ACC112 (cell line): ENCODE results near the gene NRG2.

Experiments used
- H2AFZ ChIP-seq: fragments of 200-600 bp; sonication (generic); one replicate; pipeline ENCODE4 v1.6.0; 2017; ENCODE audit warnings: antibody characterized with exemption, low read length; ENCODE audit not compliant: unreplicated experiment
- H3K27ac ChIP-seq: fragments of 200-600 bp; sonication (generic); 2 replicates; pipeline ENCODE4 v1.5.1; 2014; ENCODE audit warnings: low read depth, mild to moderate bottlenecking, antibody characterized with exemption, low read length, moderate library complexity
- H3K27me3 ChIP-seq: fragments of 200-600 bp; sonication (generic); 2 replicates; pipeline ENCODE4 v1.6.1; 2014; ENCODE audit warnings: mild to moderate bottlenecking, antibody characterized with exemption, low read length, moderate library complexity, mixed read lengths; ENCODE audit not compliant: insufficient read depth
- H3K36me3 ChIP-seq: fragments of 200-600 bp; sonication (generic); 2 replicates; pipeline ENCODE4 v1.6.1; 2016; ENCODE audit warnings: mild to moderate bottlenecking, antibody characterized with exemption, low read length, moderate library complexity, mixed read lengths; ENCODE audit not compliant: insufficient read depth
- H3K4me1 ChIP-seq: fragments of 200-600 bp; sonication (generic); one replicate; pipeline ENCODE4 v1.6.1; 2016; ENCODE audit warnings: low read length, mixed read lengths; ENCODE audit not compliant: insufficient read depth, unreplicated experiment, control insufficient read depth
- H3K4me3 ChIP-seq: fragments of 200-600 bp; sonication (generic); 2 replicates; pipeline ENCODE4 v1.5.1; 2014; ENCODE audit warnings: mild to moderate bottlenecking, low read depth, low read length
- H3K79me2 ChIP-seq: fragments of 200-600 bp; sonication (generic); one replicate; pipeline ENCODE4 v1.6.0; 2016; ENCODE audit warnings: low read length; ENCODE audit not compliant: control insufficient read depth, unreplicated experiment, insufficient read depth

The NRG2 gene

GRCh38 chr5:140013536-140013935 lies 29.6 kb downstream of the NRG2 start:
- no peak overlapping the region for H3K4me3 ChIP-seq
- H3K27me3 ChIP-seq = peaks cover 71% of the 10 kb centered on the region
- H3K27ac ChIP-seq = no peak overlapping the region
- H3K79me2 ChIP-seq = no peaks in the 10 kb centered on the region
- no peaks in the 10 kb centered on the region for H3K36me3 ChIP-seq
- H2AFZ ChIP-seq = no peak overlapping the region
- no peaks in the 10 kb centered on the region for H3K4me1 ChIP-seq

GRCh38 chr5:140012443-140012842 lies 30.7 kb downstream of the NRG2 start:
- no peaks in the 10 kb centered on the region for H3K79me2 ChIP-seq

GRCh38 chr5:140011297-140011802 lies 31.7 kb downstream of the NRG2 start:
- Histone ChIP-seq H3K27ac (no peak overlapping the region), H3K79me2 (no peaks in the 10 kb centered on the region), H3K27me3 (peaks cover 72% of the 10 kb centered on the region), H3K4me3 (no peak overlapping the region), H2AFZ (no peak overlapping the region), H3K4me1 (no peaks in the 10 kb centered on the region), H3K36me3 (no peaks in the 10 kb centered on the region)

More at GRCh38 chr5:140012443-140012842, 30.7 kb downstream of the NRG2 start:
- Histone ChIP-seq H3K4me1 (no peaks in the 10 kb centered on the region), H3K36me3 (no peaks in the 10 kb centered on the region), H3K27me3 (peaks cover 72% of the 10 kb centered on the region), H3K4me3 (no peak overlapping the region), H2AFZ (no peak overlapping the region), H3K27ac (no peak overlapping the region)

GRCh38 chr5:140010798-140011197 lies 32.3 kb downstream of the NRG2 start:
- H3K27ac ChIP-seq = no peak overlapping the region
- peaks cover 75% of the 10 kb centered on the region for H3K27me3 ChIP-seq

GRCh38 chr5:140007311-140007710 lies 35.8 kb downstream of the NRG2 start:
- H3K27ac ChIP-seq = no peak overlapping the region
- no peak overlapping the region for H2AFZ ChIP-seq
- no peaks in the 10 kb centered on the region for H3K4me1 ChIP-seq
- H3K36me3 ChIP-seq = no peaks in the 10 kb centered on the region
- H3K79me2 ChIP-seq = no peaks in the 10 kb centered on the region
- H3K4me3 ChIP-seq = no peak overlapping the region
- peaks cover 88% of the 10 kb centered on the region for H3K27me3 ChIP-seq

More at GRCh38 chr5:140010798-140011197, 32.3 kb downstream of the NRG2 start:
- Histone ChIP-seq H3K36me3 (no peaks in the 10 kb centered on the region), H3K4me3 (no peak overlapping the region), H2AFZ (no peak overlapping the region), H3K79me2 (no peaks in the 10 kb centered on the region), H3K4me1 (no peaks in the 10 kb centered on the region)

GRCh38 chr5:140005145-140005591 lies 37.9 kb downstream of the NRG2 start:
- no peak overlapping the region for H2AFZ ChIP-seq
- H3K27ac ChIP-seq = no peak overlapping the region
- no peaks in the 10 kb centered on the region for H3K79me2 ChIP-seq
- no peak overlapping the region for H3K4me3 ChIP-seq
- H3K36me3 ChIP-seq = no peaks in the 10 kb centered on the region
- no peaks in the 10 kb centered on the region for H3K4me1 ChIP-seq
- peaks cover 93% of the 10 kb centered on the region for H3K27me3 ChIP-seq

- H3K79me2 ChIP-seq = no peaks in the 10 kb centered on the region
- H3K27me3 ChIP-seq = peaks cover 94% of the 10 kb centered on the region
- no peak overlapping the region for H3K4me3 ChIP-seq
- H3K36me3 ChIP-seq = no peaks in the 10 kb centered on the region
- H3K4me1 ChIP-seq = no peaks in the 10 kb centered on the region
- H3K27ac ChIP-seq = no peak overlapping the region
- H2AFZ ChIP-seq = no peak overlapping the region
Measured at GRCh38 chr5:140004174-140004573, 38.9 kb downstream of the NRG2 start.

GRCh38 chr5:140003519-140003918 lies 39.6 kb downstream of the NRG2 start:
- Histone ChIP-seq H3K27me3 (peaks cover 92% of the 10 kb centered on the region), H3K36me3 (no peaks in the 10 kb centered on the region)

GRCh38 chr5:140000332-140000731 lies 42.8 kb downstream of the NRG2 start:
- Histone ChIP-seq H2AFZ (no peak overlapping the region), H3K4me1 (no peaks in the 10 kb centered on the region), H3K36me3 (no peaks in the 10 kb centered on the region), H3K4me3 (no peak overlapping the region), H3K27ac (no peak overlapping the region), H3K79me2 (no peaks in the 10 kb centered on the region), H3K27me3 (peaks cover 78% of the 10 kb centered on the region)

More at GRCh38 chr5:140003519-140003918, 39.6 kb downstream of the NRG2 start:
- Histone ChIP-seq H2AFZ (no peak overlapping the region), H3K4me3 (no peak overlapping the region), H3K79me2 (no peaks in the 10 kb centered on the region), H3K27ac (no peak overlapping the region), H3K4me1 (no peaks in the 10 kb centered on the region)

GRCh38 chr5:139998837-139999236 lies 44.3 kb downstream of the NRG2 start:
- Histone ChIP-seq H3K36me3 (no peaks in the 10 kb centered on the region), H3K79me2 (no peaks in the 10 kb centered on the region), H2AFZ (no peak overlapping the region), H3K27me3 (peaks cover 77% of the 10 kb centered on the region), H3K4me3 (no peak overlapping the region), H3K4me1 (no peaks in the 10 kb centered on the region), H3K27ac (no peak overlapping the region)

GRCh38 chr5:139997276-139997675 lies 45.8 kb downstream of the NRG2 start:
- no peak overlapping the region for H3K4me3 ChIP-seq
- H3K27ac ChIP-seq = no peak overlapping the region
- peaks cover 76% of the 10 kb centered on the region for H3K27me3 ChIP-seq
- H2AFZ ChIP-seq = no peak overlapping the region
- H3K4me1 ChIP-seq = no peaks in the 10 kb centered on the region
- no peaks in the 10 kb centered on the region for H3K79me2 ChIP-seq
- H3K36me3 ChIP-seq = no peaks in the 10 kb centered on the region
